OCI-M1 (cell line): Measurements from ENCODE around the gene POM121L2.

Experiments
- DNase-seq: peaks from one replicate; lab custom pipeline; 2025; lab: John Stamatoyannopoulos, UW

Gene POM121L2

GRCh38 chr6:27260369-27260768 is 51.7 kb downstream of the POM121L2 start:
- no peak for DNase-seq
